Measurements from ENCODE around the gene MSANTD4.

- TF ChIP-seq CTCF (IDR thresholded peaks at IDR 0.05; ENCODE audit: low read length) (no peak), EZH2 (optimal IDR thresholded peaks at IDR 0.05; ENCODE audit: low read depth, low read length) (no peak)
Measured at GRCh38 chr11:106017093-106017492, 4.9 kb downstream of the MSANTD4 start.

Data from MM.1S (cell line).